K562 (cell line): ENCODE measurements around the gene LONRF3. TPM values are rescaled to one million over a fixed set of nuclear protein-coding genes. Genes with fewer than 3 reads are reported as not detected.

Experiments
- ATAC-seq: fragments of 200-7000 bp; cut with Tn5 transposase; 3 replicates; pipeline ENCODE4 v1.9.1; 2020; ENCODE audit warnings: moderate library complexity
- BruUV-seq: library from RNA; stranded (reverse); fragments of 400-500 nt; replicated peaks from 2 replicates; lab custom pipeline; 2021; lab: Mats Ljungman, UMichigan
- CTCF ChIA-PET: fragments of 300-600 bp; formaldehyde crosslinking; extraction: SDS; loops from one replicate; lab custom pipeline; 2021; ENCODE audit warnings: low intra/inter-chr PET ratio; lab: Yijun Ruan, JAX
- POLR2A ChIA-PET: fragments of 300-600, 350-650 bp; sonication (Branson Sonifier 250); formaldehyde crosslinking; extraction: SDS; loops from one replicate; lab custom pipeline; 2021; ENCODE audit warnings: antibody characterized with exemption, inconsistent platforms; lab: Yijun Ruan, JAX
- DNase-seq, 4 experiments: peaks; one replicate each; pipeline versions ENCODE4 v3.0.0 to v3.0.0-alpha.2; 2011 to 2018; ENCODE audit warnings: low spot score in 3 of 4, mixed read lengths in 3 of 4; ENCODE audit errors: extremely low read depth in 1 of 4
- FAIRE-seq: peaks from 2 replicates; lab custom pipeline; 2011; peaks lifted over from hg19 to GRCh38; lab: Jason Lieb, UNC
- H2AFZ ChIP-seq: 2 replicates; pipeline ENCODE4 v1.6.0; 2011; ENCODE audit warnings: low read depth, low read length, control low read depth, inconsistent platforms
- H3K27ac ChIP-seq: fragments of 200-600 bp; 3 replicates; pipeline ENCODE4 v1.8.0; 2011; ENCODE audit warnings: low read depth, mild to moderate bottlenecking, control low read depth, inconsistent platforms, low read length, moderate library complexity, mixed read lengths; ENCODE audit errors: extremely low read depth
- H3K27me3 ChIP-seq, 2 experiments: fragments of 300-600 bp in 1 of 2; 2 replicates in 1 of 2; 3 replicates in 1 of 2; pipeline versions ENCODE4 v1.6.0 to v1.8.0; 2011; ENCODE audit warnings: inconsistent platforms in 2 of 2, low read length in 2 of 2, mild to moderate bottlenecking in 1 of 2, mixed read lengths in 1 of 2, moderate library complexity in 1 of 2; ENCODE audit not compliant: control insufficient read depth in 2 of 2, insufficient read depth in 2 of 2
- H3K36me3 ChIP-seq: fragments of 300-600 bp; 3 replicates; pipeline ENCODE4 v1.8.0; 2011; ENCODE audit warnings: mild to moderate bottlenecking, low read length, inconsistent platforms; ENCODE audit not compliant: control insufficient read depth, insufficient read depth
- H3K4me1 ChIP-seq, 2 experiments: fragments of 200-600 bp in 1 of 2; replicated peaks in 1 of 2; 2 replicates in 1 of 2; 3 replicates in 1 of 2; pipeline versions ENCODE4 v1.5.1 to v1.8.0; 2011; ENCODE audit warnings: inconsistent platforms in 2 of 2, low read length in 2 of 2, mild to moderate bottlenecking in 1 of 2, mixed read lengths in 1 of 2, moderate library complexity in 1 of 2; ENCODE audit not compliant: control insufficient read depth in 2 of 2, insufficient read depth in 2 of 2
- H3K4me2 ChIP-seq: 2 replicates; pipeline ENCODE4 v1.6.1; 2011; ENCODE audit warnings: low read length, control low read depth, inconsistent platforms, mixed read lengths; ENCODE audit not compliant: insufficient read depth
- H3K4me3 ChIP-seq: fragments of 200-600 bp; sonication (generic), shearing (Covaris generic); 2 replicates; pipeline ENCODE4 v1.5.1; 2016; ENCODE audit warnings: control low read depth, inconsistent platforms
- H3K79me2 ChIP-seq: fragments of 200-600 bp; 3 replicates; pipeline ENCODE4 v1.8.0; 2011; ENCODE audit warnings: low read length, inconsistent platforms; ENCODE audit not compliant: control insufficient read depth, insufficient read depth
- H3K9ac ChIP-seq, 2 experiments: 2 replicates each; pipeline versions ENCODE4 v1.6.0 to v1.6.1; 2011; ENCODE audit warnings: low read depth in 2 of 2, low read length in 2 of 2, control low read depth in 1 of 2, inconsistent platforms in 1 of 2, mild to moderate bottlenecking in 1 of 2, mixed read lengths in 1 of 2; ENCODE audit not compliant: insufficient read depth in 1 of 2
- H3K9me1 ChIP-seq: one replicate; pipeline ENCODE4 v1.6.0; 2011; ENCODE audit warnings: inconsistent platforms, mild to moderate bottlenecking, low read length, moderate library complexity; ENCODE audit not compliant: control insufficient read depth, insufficient read depth
- H3K9me3 ChIP-seq: replicated peaks from 2 replicates; pipeline ENCODE4 v1.5.1; 2011; ENCODE audit warnings: low read depth, low read length, inconsistent platforms; ENCODE audit not compliant: control insufficient read depth, insufficient read depth
- H4K20me1 ChIP-seq: replicated peaks from 2 replicates; pipeline ENCODE4 v1.6.1; 2011; ENCODE audit warnings: low read length, inconsistent platforms, mixed read lengths; ENCODE audit not compliant: control insufficient read depth, insufficient read depth
- FOSL1 ChIP-seq: fragments of 200-800 bp; sonication (Bioruptor generic); conservative IDR thresholded peaks from 2 replicates; pipeline ENCODE4 v1.6.1; 2016; ENCODE audit warnings: missing genetic modification characterization, missing compliant biosample characterization
- KDM5B ChIP-seq: fragments of 200-600 bp; sonication (generic); IDR thresholded peaks from 2 replicates; pipeline ENCODE4 v1.6.1; 2012; ENCODE audit warnings: low read depth, mild to moderate bottlenecking, moderate library complexity, low read length, control low read depth, inconsistent platforms; ENCODE audit not compliant: insufficient replicate concordance
- NFIC ChIP-seq: fragments of 450-650 bp; IDR thresholded peaks from 2 replicates; pipeline ENCODE4 v1.6.1; 2017; ENCODE audit warnings: mild to moderate bottlenecking, inconsistent platforms
- ZNF408 ChIP-seq: fragments of 250-450 bp; sonication (Bioruptor Pico); IDR thresholded peaks from 2 replicates; pipeline ENCODE4 v1.4.0; 2020; ENCODE audit warnings: low read depth, mild to moderate bottlenecking, moderate library complexity
- WGBS: fragments of 100-300 bp; shearing (Covaris generic); methylation state at CpG from one replicate; pipeline ENCODE4 v1.1.6; 2016; ENCODE audit warnings: low coverage, mixed read lengths; ENCODE audit not compliant: insufficient coverage; ENCODE audit errors: missing lambda C conversion rate; 5-methylcytosine and 5-hydroxymethylcytosine counted together
- in situ Hi-C: fragments of 300-500 bp; cut with MboI; formaldehyde crosslinking; loops from 4 replicates; pipeline ENCODE4 v1.15.0; 2018; ENCODE audit warnings: inconsistent platforms, mixed read lengths
- intact Hi-C: fragments of 100-400 bp; cut with micrococcal nuclease; formaldehyde crosslinking; loops from 2 replicates; pipeline ENCODE4 v1.14.2; 2022
- polyA plus RNA-seq, 8 experiments: library from polyadenylated mRNA; depleted of rRNA in 4 of 8; stranded (reverse) in 5 of 8; unstranded in 3 of 8; fragments of >200 nt; fragmentation: Nextera tagmentation in 2 of 8; fragmentation: Illumina TruSeq in 1 of 8; extraction: Ambion mirVana in 2 of 8; extraction: Trizol in 1 of 8; gene quantifications; 2 replicates each; pipeline versions ENCODE4 v1.2.1 to v1.2.3, GENCODE V29; 2011 to 2014; ENCODE audit warnings: inconsistent platforms in 1 of 8, missing spikeins in 1 of 8
- total RNA-seq, 7 experiments: library from RNA; depleted of rRNA in 6 of 7; stranded (reverse); fragments of >200 nt in 6 of 7; fragmentation: Illumina TruSeq in 2 of 7; extraction: Trizol in 2 of 7; gene quantifications; 2 replicates each; pipeline versions ENCODE4 v1.2.1 to v1.2.3, GENCODE V29; 2011 to 2021; ENCODE audit warnings: low replicate concordance in 1 of 7
- TF ChIP-seq, protein P1 (sequence below), 2 experiments: fragments of 450-650 bp in 1 of 2; sonication (generic) in 1 of 2; formaldehyde crosslinking in 1 of 2; IDR thresholded peaks in 1 of 2; conservative IDR thresholded peaks in 1 of 2; 2 replicates each; pipeline versions ENCODE4 v1.6.1 to v1.8.1; 2016 to 2023; ENCODE audit warnings: mild to moderate bottlenecking in 2 of 2, moderate library complexity in 2 of 2, inconsistent platforms in 1 of 2, missing genetic modification reagents in 1 of 2

The LONRF3 gene
- total and polyA plus RNA-seq, 9 of the 15 experiments (the other 6 are each of a cell fraction or from before 2014, with no cell fraction given), result 1.3 to 22.0 (median 8.7) TPM

GRCh38 chrX:118961866-118962560 lies 12.4 kb upstream of the LONRF3 start:
- H3K27me3 ChIP-seq, result no peaks in the 10 kb centered on the region
- H3K27ac ChIP-seq, result no peak overlapping the region
- intact Hi-C loops (no loop called here), in situ Hi-C loops (no loop called here)
- TF ChIP-seq FOSL1 (peak; percentile 63), ZNF408 (no peak), KDM5B (no peak), NFIC (peak; percentile 60)
- TF ChIP-seq, protein P1, sequence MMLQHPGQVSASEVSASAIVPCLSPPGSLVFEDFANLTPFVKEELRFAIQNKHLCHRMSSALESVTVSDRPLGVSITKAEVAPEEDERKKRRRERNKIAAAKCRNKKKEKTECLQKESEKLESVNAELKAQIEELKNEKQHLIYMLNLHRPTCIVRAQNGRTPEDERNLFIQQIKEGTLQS (IDR thresholded peaks at IDR 0.05), result peak; percentile 19; the same call in 1 of the 2 replicates
- TF ChIP-seq, protein P1 (CRISPR knock-in tag; conservative IDR thresholded peaks at IDR 0.05), result no peak
- no peak overlapping the region for H2AFZ ChIP-seq
- H3K4me2 ChIP-seq, result no peak overlapping the region
- CTCF ChIA-PET, result no interaction called here
- H3K79me2 ChIP-seq, result no peaks in the 10 kb centered on the region
- FAIRE-seq (peak; percentile 72), ATAC-seq (peak; percentile 66), DNase-seq (peak in 1 of 4 experiments; percentile 44)
- peaks cover 0 to 18% of the 10 kb centered on the region in 2 experiments; a peak in 3 of 5 replicates for H3K4me1 ChIP-seq
- BruUV-seq, result no TSS peak
- POLR2A ChIA-PET, result interaction anchor here (0.7 kb wide), 1 partner anchor 125 kb away, joined by 3 read pairs; no protein-coding TSS in a partner anchor
- WGBS, result 0% methylated on average over 4 of the region's 4 CpGs
- no peaks in the 10 kb centered on the region for H3K36me3 ChIP-seq
- no peaks in the 10 kb centered on the region for H4K20me1 ChIP-seq
- no peak overlapping the region for H3K9ac ChIP-seq
- no peak overlapping the region for H3K4me3 ChIP-seq
- H3K9me1 ChIP-seq, result no peaks in the 10 kb centered on the region
- H3K9me3 ChIP-seq, result no peaks in the 10 kb centered on the region
